Tibial nerve (tissue), 4 donors: Measurements from ENCODE around the gene GPR152.

Source experiments
- CTCF ChIP-seq, 5 experiments: fragments of 200-600 bp in 3 of 5; fragments of 450-650 bp in 2 of 5; sonication (generic) in 3 of 5; IDR thresholded peaks; one replicate each; pipeline ENCODE4 v1.5.1; 2016 to 2019; ENCODE audit warnings: antibody characterized with exemption in 5 of 5, mild to moderate bottlenecking in 3 of 5, moderate library complexity in 2 of 5
- EP300 ChIP-seq, 2 donors: sonication (generic); formaldehyde crosslinking; IDR thresholded peaks; one replicate each; pipeline ENCODE4 v1.6.1; 2017; ENCODE audit warnings: antibody characterized with exemption in 2 of 2, mild to moderate bottlenecking in 1 of 2
- POLR2A ChIP-seq, 2 donors: fragments of 450-650 bp; IDR thresholded peaks; one replicate each; pipeline ENCODE4 v1.6.1; 2017; ENCODE audit warnings: antibody characterized with exemption in 2 of 2, mild to moderate bottlenecking in 2 of 2, moderate library complexity in 2 of 2

GRCh38 chr11:67457453-67457852 is 4.9 kb upstream of the GPR152 start:
- no peak for TF ChIP-seq CTCF (IDR thresholded peaks at IDR 0.05)
- TF ChIP-seq POLR2A (IDR thresholded peaks at IDR 0.05): no peak
- TF ChIP-seq EP300 (IDR thresholded peaks at IDR 0.05): no peak
